HepG2 (cell line): Measurements from ENCODE around the gene RGS11. TPM values are rescaled to one million over a fixed set of nuclear protein-coding genes. Genes with fewer than 3 reads are reported as not detected.

ENCODE experiments used
- AGO1 ChIP-seq: fragments of 200-400 bp; formaldehyde crosslinking; IDR thresholded peaks from 2 replicates; pipeline ENCODE4 v1.6.1; 2017; ENCODE audit warnings: mild to moderate bottlenecking, low read depth, low read length, moderate library complexity; ENCODE audit not compliant: poor library complexity, severe bottlenecking
- CBFB ChIP-seq: sonication (generic); formaldehyde crosslinking; IDR thresholded peaks from 2 replicates; pipeline ENCODE4 v1.4.0; 2020; ENCODE audit warnings: missing genetic modification reagents
- EED ChIP-seq: sonication (generic); formaldehyde crosslinking; IDR thresholded peaks from 2 replicates; pipeline ENCODE4 v1.5.0; 2020; ENCODE audit warnings: mild to moderate bottlenecking, missing genetic modification reagents
- HOXA5 ChIP-seq: sonication (generic); formaldehyde crosslinking; IDR thresholded peaks from 2 replicates; pipeline ENCODE4 v1.4.0; 2020; ENCODE audit warnings: missing genetic modification reagents
- KLF15 ChIP-seq: sonication (generic); formaldehyde crosslinking; IDR thresholded peaks from 2 replicates; pipeline ENCODE4 v1.8.1; 2023; ENCODE audit warnings: borderline replicate concordance, mild to moderate bottlenecking, inconsistent platforms, missing genetic modification reagents, mixed read lengths
- PBX3 ChIP-seq: sonication (generic); formaldehyde crosslinking; IDR thresholded peaks from 2 replicates; pipeline ENCODE4 v1.8.1; 2023; ENCODE audit warnings: missing genetic modification reagents, inconsistent platforms, borderline replicate concordance
- PRDM10 ChIP-seq: sonication (generic); formaldehyde crosslinking; IDR thresholded peaks from 2 replicates; pipeline ENCODE4 v1.4.0; 2020; ENCODE audit warnings: low read depth, missing genetic modification reagents
- SIX4 ChIP-seq: sonication (generic); formaldehyde crosslinking; IDR thresholded peaks from 2 replicates; pipeline ENCODE4 v1.4.0; 2020; ENCODE audit warnings: missing genetic modification reagents
- SP4 ChIP-seq: sonication (generic); formaldehyde crosslinking; IDR thresholded peaks from 2 replicates; pipeline ENCODE4 v1.8.1; 2023; ENCODE audit warnings: mild to moderate bottlenecking, missing genetic modification reagents
- ZBTB21 ChIP-seq: sonication (generic); formaldehyde crosslinking; IDR thresholded peaks from 2 replicates; pipeline ENCODE4 v1.4.0; 2020; ENCODE audit warnings: missing genetic modification reagents
- ZBTB42 ChIP-seq: sonication (generic); formaldehyde crosslinking; IDR thresholded peaks from 2 replicates; pipeline ENCODE4 v1.5.0; 2020; ENCODE audit warnings: mild to moderate bottlenecking, missing genetic modification reagents
- ZHX1 ChIP-seq: sonication (generic); formaldehyde crosslinking; IDR thresholded peaks from 2 replicates; pipeline ENCODE4 v1.8.1; 2022; ENCODE audit warnings: low read depth, mild to moderate bottlenecking, missing genetic modification reagents
- ZIK1 ChIP-seq: sonication (generic); formaldehyde crosslinking; IDR thresholded peaks from 2 replicates; pipeline ENCODE4 v1.5.0; 2020; ENCODE audit warnings: mild to moderate bottlenecking, low read depth, missing genetic modification reagents, borderline replicate concordance
- ZNF263 ChIP-seq: sonication (generic); formaldehyde crosslinking; IDR thresholded peaks from 2 replicates; pipeline ENCODE4 v1.4.0; 2020; ENCODE audit warnings: missing genetic modification reagents
- polyA plus RNA-seq, 8 experiments: library from polyadenylated mRNA; depleted of rRNA in 3 of 8; stranded (reverse) in 7 of 8; unstranded in 1 of 8; fragments of >200 nt; fragmentation: Illumina TruSeq in 4 of 8; extraction: Trizol in 4 of 8; gene quantifications; 2 replicates each; pipeline versions ENCODE4 v1.2.1 to v1.2.3, GENCODE V29; 2011 to 2016; ENCODE audit warnings: low read depth in 4 of 8, missing spikeins in 1 of 8, mixed read lengths in 1 of 8; ENCODE audit not compliant: insufficient read depth in 1 of 8
- total RNA-seq, 5 experiments: library from RNA; depleted of rRNA; stranded (reverse); fragments of >200 nt; fragmentation: Illumina TruSeq; extraction: Trizol; gene quantifications; 2 replicates each; pipeline ENCODE4 v1.2.3, GENCODE V29; 2016; ENCODE audit warnings: low read depth in 1 of 5
- TF ChIP-seq, protein P1 (sequence below): IDR thresholded peaks from 2 replicates; pipeline ENCODE4 v1.4.0; 2020; ENCODE audit warnings: mild to moderate bottlenecking, missing genetic modification reagents

The RGS11 gene
- total and polyA plus RNA-seq, 2 of the 13 experiments (the other 11 are each of a cell fraction or from before 2014, with no cell fraction given), result 0.11 TPM; not detected in 1

GRCh38 chr16:234468-235305 lies 41.1 kb downstream of the RGS11 start, which contains the start of gene FAM234A (continued):
- 0 out of 2 replicates have a peak, but pooled peaks have one; percentile 12 for TF ChIP-seq KLF15
- peak; percentile 59 for TF ChIP-seq AGO1
- TF ChIP-seq, protein P1, sequence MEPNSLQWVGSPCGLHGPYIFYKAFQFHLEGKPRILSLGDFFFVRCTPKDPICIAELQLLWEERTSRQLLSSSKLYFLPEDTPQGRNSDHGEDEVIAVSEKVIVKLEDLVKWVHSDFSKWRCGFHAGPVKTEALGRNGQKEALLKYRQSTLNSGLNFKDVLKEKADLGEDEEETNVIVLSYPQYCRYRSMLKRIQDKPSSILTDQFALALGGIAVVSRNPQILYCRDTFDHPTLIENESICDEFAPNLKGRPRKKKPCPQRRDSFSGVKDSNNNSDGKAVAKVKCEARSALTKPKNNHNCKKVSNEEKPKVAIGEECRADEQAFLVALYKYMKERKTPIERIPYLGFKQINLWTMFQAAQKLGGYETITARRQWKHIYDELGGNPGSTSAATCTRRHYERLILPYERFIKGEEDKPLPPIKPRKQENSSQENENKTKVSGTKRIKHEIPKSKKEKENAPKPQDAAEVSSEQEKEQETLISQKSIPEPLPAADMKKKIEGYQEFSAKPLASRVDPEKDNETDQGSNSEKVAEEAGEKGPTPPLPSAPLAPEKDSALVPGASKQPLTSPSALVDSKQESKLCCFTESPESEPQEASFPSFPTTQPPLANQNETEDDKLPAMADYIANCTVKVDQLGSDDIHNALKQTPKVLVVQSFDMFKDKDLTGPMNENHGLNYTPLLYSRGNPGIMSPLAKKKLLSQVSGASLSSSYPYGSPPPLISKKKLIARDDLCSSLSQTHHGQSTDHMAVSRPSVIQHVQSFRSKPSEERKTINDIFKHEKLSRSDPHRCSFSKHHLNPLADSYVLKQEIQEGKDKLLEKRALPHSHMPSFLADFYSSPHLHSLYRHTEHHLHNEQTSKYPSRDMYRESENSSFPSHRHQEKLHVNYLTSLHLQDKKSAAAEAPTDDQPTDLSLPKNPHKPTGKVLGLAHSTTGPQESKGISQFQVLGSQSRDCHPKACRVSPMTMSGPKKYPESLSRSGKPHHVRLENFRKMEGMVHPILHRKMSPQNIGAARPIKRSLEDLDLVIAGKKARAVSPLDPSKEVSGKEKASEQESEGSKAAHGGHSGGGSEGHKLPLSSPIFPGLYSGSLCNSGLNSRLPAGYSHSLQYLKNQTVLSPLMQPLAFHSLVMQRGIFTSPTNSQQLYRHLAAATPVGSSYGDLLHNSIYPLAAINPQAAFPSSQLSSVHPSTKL, result 0 out of 2 replicates have a peak, but pooled peaks have one; percentile 5
- peak; percentile 95 for TF ChIP-seq SP4 (CRISPR knock-in tag)
- 0 out of 2 replicates have a peak, but pooled peaks have one; percentile 58 for TF ChIP-seq ZBTB42
- 0 out of 2 replicates have a peak, but pooled peaks have one; percentile 28 for TF ChIP-seq CBFB
- 0 out of 2 replicates have a peak, but pooled peaks have one; percentile 24 for TF ChIP-seq ZBTB21 (CRISPR knock-in tag)
- no peak for TF ChIP-seq SIX4 (CRISPR knock-in tag)
- TF ChIP-seq EED (CRISPR knock-in tag), result peak; percentile 13; the same call in 1 of the 2 replicates
- TF ChIP-seq ZNF263 (CRISPR knock-in tag), result peak; percentile 91
- TF ChIP-seq ZIK1, result 0 out of 2 replicates have a peak, but pooled peaks have one; percentile 41
- TF ChIP-seq HOXA5 (CRISPR knock-in tag), result no peak
- no peak for TF ChIP-seq PBX3 (CRISPR knock-in tag)
- TF ChIP-seq ZHX1 (CRISPR knock-in tag), result peak; percentile 84
- TF ChIP-seq PRDM10 (CRISPR knock-in tag), result no peak
